Epithelial cell of proximal tubule (primary cell): ENCODE data around the gene SSX4B. TPM values are rescaled to one million over a fixed set of nuclear protein-coding genes. Genes with fewer than 3 reads are reported as not detected.

ENCODE experiments used
- total RNA-seq: library from RNA; depleted of rRNA; stranded (reverse); fragments of >200 nt; gene quantifications from 2 replicates; pipeline ENCODE4 v1.2.3, GENCODE V29; 2015

SSX4B gene
- total RNA-seq, 1 donor from 2014 or later, result not detected

Other genes with a start within 250 kb of the SSX4B start
- not detected in 2 replicates for gene SSX5, start 215.2 kb downstream of the SSX4B start, total RNA-seq
- not detected in 2 replicates for gene SSX1, start 156.6 kb downstream of the SSX4B start, total RNA-seq
- not detected in 2 replicates for gene SSX3, start 55.3 kb downstream of the SSX4B start, total RNA-seq
- not detected in 2 replicates for gene SSX4, start 28.4 kb downstream of the SSX4B start, total RNA-seq
- gene SLC38A5, start 58.3 kb upstream of the SSX4B start, total RNA-seq, result 15.7 and 71.3 TPM in 2 replicates
- gene FTSJ1, start 64.2 kb upstream of the SSX4B start, total RNA-seq, result 63.5 and 113 TPM in 2 replicates
- gene PORCN, start 97.0 kb upstream of the SSX4B start, total RNA-seq, result 6.6 and 18.7 TPM in 2 replicates
- gene EBP, start 109.8 kb upstream of the SSX4B start, total RNA-seq, result 93.7 and 190 TPM in 2 replicates
- 7.4 and 10.7 TPM in 2 replicates for gene TBC1D25, start 127.8 kb upstream of the SSX4B start, total RNA-seq
- 179 and 221 TPM in 2 replicates for gene RBM3, start 162.5 kb upstream of the SSX4B start, total RNA-seq
- 64.9 and 82.8 TPM in 2 replicates for gene WDR13, start 185.5 kb upstream of the SSX4B start, total RNA-seq